Measurements from ENCODE around the gene LMLN. TPM values are rescaled to one million over a fixed set of nuclear protein-coding genes. Genes with fewer than 3 reads are reported as not detected.

LMLN gene
- total RNA-seq, 2 donors from 2014 or later = 10.0 to 10.5 TPM

DNA sequence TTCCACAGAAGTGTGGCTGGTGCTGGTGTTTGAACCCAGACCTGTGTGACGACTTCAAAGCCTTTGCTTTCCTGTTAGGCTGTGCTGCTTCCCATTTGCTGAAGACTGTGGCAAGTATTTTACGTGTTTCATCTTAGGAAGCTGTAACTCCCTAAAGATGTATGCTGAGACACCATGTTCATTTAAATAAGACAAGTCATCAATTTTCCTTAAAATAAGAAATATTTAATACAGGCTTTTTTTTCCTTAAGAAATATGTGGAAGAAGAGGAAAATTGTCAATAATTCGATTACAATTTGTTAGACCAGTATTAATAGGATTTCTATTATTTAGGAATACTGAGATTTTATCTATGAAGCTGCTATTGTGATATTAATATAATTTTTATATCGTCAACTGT, 58.4 kb downstream of the LMLN start:
- Histone ChIP-seq H3K9me3 (ENCODE audit: control insufficient read depth, low read length) (no peaks in the 10 kb centered on the region), H3K4me1 (ENCODE audit: control insufficient read depth, insufficient read depth, low read length) (no peaks in the 10 kb centered on the region), H3K27me3 (ENCODE audit: control insufficient read depth, insufficient read depth, low read length, poor library complexity, severe bottlenecking) (no peaks in the 10 kb centered on the region), H3K36me3 (ENCODE audit: control insufficient read depth, insufficient read depth, low read length) (no peaks in the 10 kb centered on the region), H3K27ac (ENCODE audit: low read depth, low read length) (no peak overlapping the region), H3K9ac (ENCODE audit: extremely low read depth, low read length, poor library complexity, severe bottlenecking) (no peak overlapping the region), H3K4me3 (ENCODE audit: low read length) (no peak overlapping the region)
- no peak for TF ChIP-seq CTCF (conservative IDR thresholded peaks at IDR 0.05)
- WGBS, 2 experiments (ENCODE audit: insufficient coverage in 1 of 2, insufficient read length in 1 of 2) = 77 to 78% methylated on average over 2 to 4 of the region's 4 CpGs
- Mint-ChIP-seq H3K27ac (no peak overlapping the region), H3K36me3 (ENCODE audit: low read depth) (no peaks in the 10 kb centered on the region), H3K9me3 (no peaks in the 10 kb centered on the region), H3K27me3 (ENCODE audit: insufficient read depth) (no peaks in the 10 kb centered on the region), H3K4me1 (no peaks in the 10 kb centered on the region), H3K4me3 (no peak overlapping the region)
- no peak for DNase-seq

DNA sequence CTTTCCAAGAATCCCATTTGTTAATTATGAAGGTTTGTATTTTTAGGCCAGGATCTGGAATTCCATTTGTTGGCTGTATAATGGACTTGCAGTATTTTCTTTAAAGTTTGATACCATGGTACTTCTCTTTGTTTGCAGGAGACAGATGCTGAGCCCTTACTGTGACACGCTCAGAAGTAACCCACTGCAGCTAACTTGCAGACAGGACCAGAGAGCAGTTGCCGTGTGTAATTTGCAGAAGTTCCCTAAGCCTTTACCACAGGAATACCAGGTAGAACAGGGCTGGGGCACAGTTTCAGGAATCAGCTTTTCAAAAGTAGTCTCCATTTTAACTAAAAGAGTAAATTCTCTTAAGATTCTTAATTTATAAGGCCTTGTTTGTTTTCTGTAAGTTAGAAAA, 59.1 kb downstream of the LMLN start:
- no peaks in the 10 kb centered on the region for H3K4me1 Mint-ChIP-seq
- no peak overlapping the region for H3K4me3 Mint-ChIP-seq

GRCh38 chr3:198021320-198021719, 61.3 kb downstream of the LMLN start:
- Histone ChIP-seq H3K4me1 (ENCODE audit: control insufficient read depth, insufficient read depth, low read length) (no peaks in the 10 kb centered on the region), H3K27me3 (ENCODE audit: control insufficient read depth, insufficient read depth, low read length, poor library complexity, severe bottlenecking) (no peaks in the 10 kb centered on the region), H3K27ac (ENCODE audit: low read depth, low read length) (no peak overlapping the region), H3K36me3 (ENCODE audit: control insufficient read depth, insufficient read depth, low read length) (no peaks in the 10 kb centered on the region), H3K9me3 (ENCODE audit: control insufficient read depth, low read length) (no peaks in the 10 kb centered on the region), H3K4me3 (ENCODE audit: low read length) (no peak overlapping the region), H3K9ac (ENCODE audit: extremely low read depth, low read length, poor library complexity, severe bottlenecking) (no peak overlapping the region)
- H3K36me3 Mint-ChIP-seq (ENCODE audit: low read depth) = peaks cover 2% of the 10 kb centered on the region
- no peaks in the 10 kb centered on the region for H3K4me1 Mint-ChIP-seq
- H3K27me3 Mint-ChIP-seq (ENCODE audit: insufficient read depth) = no peaks in the 10 kb centered on the region
- 79 to 83% methylated on average over 2 to 4 of the region's 5 CpGs for WGBS, 2 experiments (ENCODE audit: insufficient coverage in 1 of 2, insufficient read length in 1 of 2)
- no peaks in the 10 kb centered on the region for H3K9me3 Mint-ChIP-seq
- DNase-seq = no peak
- no peak overlapping the region for H3K27ac Mint-ChIP-seq
- TF ChIP-seq CTCF (conservative IDR thresholded peaks at IDR 0.05) = no peak
- H3K4me3 Mint-ChIP-seq = no peak overlapping the region

More for the DNA sequence above, 59.1 kb downstream of the LMLN start:
- H3K27ac Mint-ChIP-seq = no peak overlapping the region
- no peaks in the 10 kb centered on the region for H3K9me3 Mint-ChIP-seq
- Histone ChIP-seq H3K9me3 (ENCODE audit: control insufficient read depth, low read length) (no peaks in the 10 kb centered on the region), H3K4me1 (ENCODE audit: control insufficient read depth, insufficient read depth, low read length) (no peaks in the 10 kb centered on the region), H3K27me3 (ENCODE audit: control insufficient read depth, insufficient read depth, low read length, poor library complexity, severe bottlenecking) (no peaks in the 10 kb centered on the region), H3K9ac (ENCODE audit: extremely low read depth, low read length, poor library complexity, severe bottlenecking) (no peak overlapping the region), H3K27ac (ENCODE audit: low read depth, low read length) (no peak overlapping the region), H3K36me3 (ENCODE audit: control insufficient read depth, insufficient read depth, low read length) (no peaks in the 10 kb centered on the region), H3K4me3 (ENCODE audit: low read length) (no peak overlapping the region)
- WGBS, 2 experiments (ENCODE audit: insufficient coverage in 1 of 2, insufficient read length in 1 of 2) = 86 to 88% methylated on average over 2 of the region's 2 CpGs
- peaks cover 2% of the 10 kb centered on the region for H3K36me3 Mint-ChIP-seq (ENCODE audit: low read depth)
- H3K27me3 Mint-ChIP-seq (ENCODE audit: insufficient read depth) = no peaks in the 10 kb centered on the region
- no peak for TF ChIP-seq CTCF (conservative IDR thresholded peaks at IDR 0.05)
- no peak for DNase-seq

Data from endodermal cell (in vitro differentiated cells).